ENCODE data around the gene WDPCP.

GRCh38 chr2:63500398-63500797, 87.9 kb downstream of the WDPCP start:
- TF ChIP-seq CTCF (IDR thresholded peaks at IDR 0.05) (no peak), ZFX (IDR thresholded peaks at IDR 0.05; ENCODE audit: borderline replicate concordance) (no peak)

Measured in 22Rv1 (cell line).